Raji (cell line): Measurements from ENCODE around the gene ASB6.

Experiments used
- POLR2A ChIP-seq: IDR thresholded peaks from 2 replicates; pipeline ENCODE4 v1.6.1; 2011; ENCODE audit warnings: low read depth, low read length, control low read depth; ENCODE audit not compliant: insufficient read depth

Gene ASB6

DNA sequence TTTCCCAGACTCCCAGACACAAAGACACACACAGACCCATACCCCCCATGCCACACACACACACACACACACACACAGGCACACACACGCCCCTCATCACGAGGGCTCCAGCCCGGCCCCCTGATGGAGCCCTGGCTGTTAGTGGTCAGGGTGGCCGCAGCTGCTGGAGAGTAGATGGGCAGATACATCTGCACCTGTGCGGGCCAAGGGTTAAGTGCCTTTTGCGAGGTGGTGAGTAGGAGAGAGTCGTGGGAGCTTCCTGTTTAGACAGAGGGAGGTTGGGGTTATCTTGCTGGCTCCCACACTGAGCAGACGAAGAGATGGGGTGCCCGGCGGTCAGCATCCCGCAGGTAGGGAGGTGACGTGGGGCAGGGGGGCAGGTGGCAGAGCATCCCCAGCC lies 31.7 kb upstream of the ASB6 start:
- TF ChIP-seq POLR2A = no peak

DNA sequence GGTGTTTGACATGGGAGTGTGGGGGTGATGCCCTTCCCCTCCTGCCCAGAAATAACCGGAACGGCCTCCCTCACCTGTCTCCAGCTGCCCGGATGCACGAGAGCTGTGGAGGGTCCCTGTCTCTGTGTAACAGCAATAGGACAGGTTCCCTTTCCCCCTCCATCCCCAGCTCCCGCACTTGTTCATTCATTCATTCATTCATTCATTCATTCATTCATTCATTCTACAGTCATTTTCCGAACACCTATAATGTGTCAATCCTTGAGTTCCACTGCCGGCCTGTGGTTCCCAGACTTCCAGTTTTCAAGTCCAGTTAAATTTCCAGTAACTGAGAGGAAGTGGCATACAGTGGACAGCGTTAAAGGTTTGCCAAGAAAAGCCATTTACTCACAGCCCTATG lies 30.8 kb upstream of the ASB6 start:
- no peak for TF ChIP-seq POLR2A

DNA sequence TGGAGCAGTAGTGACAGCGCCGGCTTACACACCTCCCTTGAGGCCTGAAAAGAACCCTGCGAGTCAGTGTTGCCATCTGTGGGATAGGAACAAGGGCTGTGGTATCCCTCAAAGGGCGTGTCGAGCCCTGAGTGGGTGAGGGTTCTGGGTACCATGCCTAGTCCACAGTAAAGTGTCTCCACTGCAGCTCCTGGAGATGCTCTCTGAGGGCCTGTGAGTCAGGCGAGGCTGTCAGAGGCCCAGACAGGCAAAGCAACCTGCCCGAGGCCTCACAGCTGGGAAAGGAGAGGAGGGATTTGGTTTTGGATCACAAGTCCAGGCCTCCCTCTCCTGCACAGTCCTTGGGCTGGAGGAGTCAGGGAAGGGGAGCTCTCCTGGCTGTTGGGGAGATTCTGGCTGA lies 29.6 kb upstream of the ASB6 start:
- TF ChIP-seq POLR2A = no peak

DNA sequence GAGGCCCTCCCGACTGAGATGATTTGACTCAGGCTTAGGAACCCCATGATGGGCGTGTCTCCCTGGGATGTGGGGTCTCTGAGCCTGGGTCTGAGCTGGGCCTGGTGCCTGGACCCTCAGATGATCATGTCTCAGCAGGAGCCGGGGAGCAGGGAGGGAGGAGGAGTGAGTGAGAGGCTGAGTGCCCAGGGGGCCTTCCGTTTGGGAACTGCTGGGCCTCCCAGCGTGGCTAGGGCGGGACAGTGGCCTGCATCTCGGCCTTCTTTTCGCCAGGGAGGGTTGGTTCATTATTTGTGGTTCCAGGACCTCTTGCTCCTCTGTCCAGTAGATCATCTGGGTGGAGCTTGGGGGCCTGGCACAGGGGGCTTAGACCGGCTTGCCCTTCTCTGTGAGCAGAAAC lies 29.1 kb upstream of the ASB6 start:
- TF ChIP-seq POLR2A = no peak

- TF ChIP-seq POLR2A = no peak
Observed at GRCh38 chr9:129669946-129670345, 28.0 kb upstream of the ASB6 start.

- TF ChIP-seq POLR2A = no peak
Observed at GRCh38 chr9:129669141-129669718, 27.3 kb upstream of the ASB6 start.

DNA sequence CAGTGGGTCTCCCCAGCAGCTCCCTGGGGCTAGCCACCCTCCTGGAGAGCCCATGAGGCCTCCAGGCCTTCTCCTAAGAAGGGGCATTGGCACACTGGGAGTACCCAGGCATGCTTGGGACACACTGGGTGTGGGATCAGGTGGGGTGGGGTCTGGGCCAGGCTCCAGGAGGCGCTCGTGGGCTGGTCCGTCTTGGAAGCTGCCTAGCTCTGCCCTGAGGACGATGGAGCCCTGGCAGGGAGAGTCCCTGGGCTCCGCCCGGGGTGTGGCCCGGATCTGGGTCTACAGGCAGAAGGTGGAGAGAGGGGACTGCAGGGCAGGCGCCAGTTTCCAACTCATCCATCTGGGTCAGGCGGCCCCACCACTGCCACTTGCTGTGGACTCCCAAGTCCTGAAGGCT lies 25.9 kb upstream of the ASB6 start:
- no peak for TF ChIP-seq POLR2A

- no peak for TF ChIP-seq POLR2A
Observed at GRCh38 chr9:129667378-129667777, 25.4 kb upstream of the ASB6 start.

DNA sequence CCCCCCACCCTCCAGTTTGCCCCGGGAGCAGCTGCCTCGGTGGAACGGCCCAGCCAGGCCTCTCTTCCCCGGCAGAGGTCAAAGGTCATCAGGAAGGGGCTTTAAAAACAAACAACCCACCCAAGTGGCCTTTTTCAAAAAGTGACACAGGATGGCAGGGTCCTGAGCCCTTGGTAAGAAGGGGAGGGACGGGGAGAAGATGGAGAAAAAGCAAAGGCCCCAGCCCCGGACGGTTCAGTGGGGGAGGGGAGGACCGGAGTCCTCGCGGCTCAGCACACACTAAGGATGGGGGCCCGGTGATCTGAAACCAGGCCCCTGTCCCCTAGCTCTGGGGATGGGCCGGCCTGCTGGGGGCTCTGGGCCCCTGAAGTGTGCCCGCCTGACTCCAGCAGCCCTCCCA lies 24.6 kb upstream of the ASB6 start:
- no peak for TF ChIP-seq POLR2A

GRCh38 chr9:129665814-129666520 lies 24.0 kb upstream of the ASB6 start:
- no peak for TF ChIP-seq POLR2A

DNA sequence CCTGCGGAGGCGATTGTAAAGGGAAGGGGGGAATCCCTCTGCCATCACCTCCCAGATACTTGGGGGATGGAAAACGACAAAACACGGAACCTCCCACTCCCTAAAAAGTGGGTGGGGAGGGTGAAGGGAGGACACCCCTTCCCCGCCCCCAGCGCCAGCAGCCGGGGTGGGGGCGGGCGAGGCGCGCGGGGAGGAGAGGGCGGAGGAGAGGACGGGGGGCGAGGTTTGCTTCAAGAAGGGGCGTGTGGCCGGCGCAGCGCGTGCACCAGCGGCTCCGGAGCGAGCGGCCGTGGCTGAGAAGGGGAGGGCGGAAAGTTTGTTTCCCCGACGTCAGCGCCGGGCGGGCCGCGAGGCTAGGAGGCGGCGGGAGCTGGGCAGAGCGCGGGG lies 23.4 kb upstream of the ASB6 start, which contains the start of gene PRRX2:
TSS of gene PRRX2 (plus strand) at position 259 of the 387 bp plus-strand sequence. CDS start 221 bp downstream, outside the sequence.
- no peak for TF ChIP-seq POLR2A

GRCh38 chr9:129664746-129665388 lies 22.9 kb upstream of the ASB6 start:
- TF ChIP-seq POLR2A = no peak

GRCh38 chr9:129661029-129661428 lies 19.1 kb upstream of the ASB6 start:
- TF ChIP-seq POLR2A = no peak

- TF ChIP-seq POLR2A = no peak
Observed at GRCh38 chr9:129656795-129657390, 14.9 kb upstream of the ASB6 start.

DNA sequence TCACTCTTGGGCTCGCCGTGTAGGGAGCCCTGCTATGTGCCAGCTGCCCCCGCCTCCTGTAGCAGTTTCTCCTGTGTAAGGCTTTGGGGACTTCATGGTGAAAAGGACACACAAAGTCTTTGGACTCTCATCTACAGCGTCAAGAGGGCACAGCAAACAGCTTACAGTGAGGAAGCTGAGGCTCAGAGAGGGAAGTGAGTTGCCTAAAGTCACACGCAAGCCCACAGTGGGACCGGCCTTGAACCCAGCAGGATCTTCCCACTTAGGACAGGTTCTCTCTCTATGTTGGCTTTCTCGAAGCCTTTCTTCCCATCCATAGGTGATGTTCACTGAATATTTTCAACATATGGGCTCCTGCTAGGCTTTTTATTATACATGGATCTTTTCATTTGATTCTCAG lies 13.7 kb upstream of the ASB6 start:
- no peak for TF ChIP-seq POLR2A

- TF ChIP-seq POLR2A = no peak
Observed at GRCh38 chr9:129655154-129655553, 13.2 kb upstream of the ASB6 start.
